ENCODE measurements around the gene SLC6A18. TPM values are rescaled to one million over a fixed set of nuclear protein-coding genes. Genes with fewer than 3 reads are reported as not detected.

Gene SLC6A18
- total and polyA plus RNA-seq, 9 of the 15 experiments (the other 6 are each of a cell fraction or from before 2014, with no cell fraction given) = not detected

GRCh38 chr5:1185629-1186350 lies 39.4 kb upstream of the SLC6A18 start (continued):
- TF ChIP-seq MITF (IDR thresholded peaks at IDR 0.05) (peak; percentile 63; the same call in 1 of the 2 replicates), TARDBP (IDR thresholded peaks at IDR 0.05) (peak; percentile 71; the same call in 1 of the 2 replicates), SLC30A9 (CRISPR knock-in tag; IDR thresholded peaks at IDR 0.05) (no peak), CUX1 (CRISPR knock-in tag; IDR thresholded peaks at IDR 0.05) (no peak), ZNF707 (CRISPR knock-in tag; conservative IDR thresholded peaks at IDR 0.05) (no peak), CTCF (IDR thresholded peaks at IDR 0.05 in 2 of 3, conservative IDR thresholded peaks at IDR 0.05 in 1 of 3; ENCODE audit: insufficient read depth in 2 of 3, low read depth in 1 of 3, low read length in 3 of 3) (no peak), PHTF2 (CRISPR knock-in tag; IDR thresholded peaks at IDR 0.05) (no peak), HCFC1 (IDR thresholded peaks at IDR 0.05; ENCODE audit: low read depth, low read length) (no peak; the same call in 1 of the 2 replicates), SAFB2 (IDR thresholded peaks at IDR 0.05; ENCODE audit: borderline replicate concordance, low read depth, low read length, severe bottlenecking) (no peak), NR1H2 (CRISPR knock-in tag; IDR thresholded peaks at IDR 0.05) (no peak), ZNF395 (CRISPR knock-in tag; IDR thresholded peaks at IDR 0.05) (peak; percentile 96), ZNF589 (CRISPR knock-in tag; IDR thresholded peaks at IDR 0.05; ENCODE audit: low read depth) (peak; percentile 89), JUND (IDR thresholded peaks at IDR 0.05; ENCODE audit: borderline replicate concordance, low read depth, low read length) (peak; percentile 89), JUND (tag; IDR thresholded peaks at IDR 0.05; ENCODE audit: borderline replicate concordance, low read depth, low read length) (peak; percentile 89; the same call in 1 of the 3 replicates), RAD51 (IDR thresholded peaks at IDR 0.05; ENCODE audit: borderline replicate concordance, low read depth) (no peak), PHF20 (IDR thresholded peaks at IDR 0.05; ENCODE audit: partially characterized antibody) (no peak), ILK (tag; IDR thresholded peaks at IDR 0.05; ENCODE audit: borderline replicate concordance, low read depth) (no peak)

All from K562 (cell line).